ENCODE data around the gene ASB11. TPM values are rescaled to one million over a fixed set of nuclear protein-coding genes. Genes with fewer than 3 reads are reported as not detected.

ASB11 gene
- total RNA-seq, 4 donors from 2014 or later = not detected

DNA sequence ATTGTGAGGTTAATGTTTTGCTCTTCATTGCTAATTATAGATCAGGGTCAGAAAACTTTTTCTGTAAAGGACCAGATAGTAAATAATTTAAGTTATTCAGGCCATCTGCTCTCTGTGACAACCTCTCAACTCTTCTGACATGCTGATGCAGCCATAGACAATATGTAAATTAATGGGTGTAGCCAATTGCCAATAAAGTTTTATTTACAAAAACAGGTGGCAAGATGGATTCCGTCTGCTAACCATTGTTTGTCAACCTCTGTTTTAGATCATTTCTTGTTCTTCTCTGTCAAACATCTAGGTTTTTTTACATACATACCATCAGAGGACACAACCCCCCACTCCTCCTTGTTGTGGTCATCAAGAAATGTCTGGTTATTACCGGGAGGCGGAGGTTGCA lies 79.3 kb downstream of the ASB11 start:
- no peak for ATAC-seq (ENCODE audit: low FRiP score)
- TF ChIP-seq, protein P1, sequence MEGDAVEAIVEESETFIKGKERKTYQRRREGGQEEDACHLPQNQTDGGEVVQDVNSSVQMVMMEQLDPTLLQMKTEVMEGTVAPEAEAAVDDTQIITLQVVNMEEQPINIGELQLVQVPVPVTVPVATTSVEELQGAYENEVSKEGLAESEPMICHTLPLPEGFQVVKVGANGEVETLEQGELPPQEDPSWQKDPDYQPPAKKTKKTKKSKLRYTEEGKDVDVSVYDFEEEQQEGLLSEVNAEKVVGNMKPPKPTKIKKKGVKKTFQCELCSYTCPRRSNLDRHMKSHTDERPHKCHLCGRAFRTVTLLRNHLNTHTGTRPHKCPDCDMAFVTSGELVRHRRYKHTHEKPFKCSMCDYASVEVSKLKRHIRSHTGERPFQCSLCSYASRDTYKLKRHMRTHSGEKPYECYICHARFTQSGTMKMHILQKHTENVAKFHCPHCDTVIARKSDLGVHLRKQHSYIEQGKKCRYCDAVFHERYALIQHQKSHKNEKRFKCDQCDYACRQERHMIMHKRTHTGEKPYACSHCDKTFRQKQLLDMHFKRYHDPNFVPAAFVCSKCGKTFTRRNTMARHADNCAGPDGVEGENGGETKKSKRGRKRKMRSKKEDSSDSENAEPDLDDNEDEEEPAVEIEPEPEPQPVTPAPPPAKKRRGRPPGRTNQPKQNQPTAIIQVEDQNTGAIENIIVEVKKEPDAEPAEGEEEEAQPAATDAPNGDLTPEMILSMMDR (IDR thresholded peaks at IDR 0.05) = no peak
- DNase-seq (ENCODE audit: low spot score) = no peak

DNA sequence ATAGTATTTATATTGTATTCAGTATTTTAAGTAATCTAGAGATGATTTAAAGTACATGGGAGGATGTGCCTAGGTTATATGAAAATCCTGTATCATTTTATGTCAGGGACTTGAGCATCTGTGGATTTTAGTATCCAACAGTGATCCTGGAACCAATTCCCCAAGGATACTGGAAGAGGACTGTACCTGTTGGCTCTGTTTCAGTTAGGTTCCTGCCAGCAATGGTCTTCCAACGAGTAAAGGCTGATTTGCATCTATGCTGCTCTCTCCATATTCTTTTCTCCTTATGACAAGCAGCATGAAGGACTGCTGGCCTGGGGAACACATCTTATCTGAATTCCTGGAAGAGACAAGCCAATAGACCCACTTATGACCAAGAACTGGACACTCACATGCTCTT lies 80.4 kb downstream of the ASB11 start:
- TF ChIP-seq, protein P1 (IDR thresholded peaks at IDR 0.05) = no peak

DNA sequence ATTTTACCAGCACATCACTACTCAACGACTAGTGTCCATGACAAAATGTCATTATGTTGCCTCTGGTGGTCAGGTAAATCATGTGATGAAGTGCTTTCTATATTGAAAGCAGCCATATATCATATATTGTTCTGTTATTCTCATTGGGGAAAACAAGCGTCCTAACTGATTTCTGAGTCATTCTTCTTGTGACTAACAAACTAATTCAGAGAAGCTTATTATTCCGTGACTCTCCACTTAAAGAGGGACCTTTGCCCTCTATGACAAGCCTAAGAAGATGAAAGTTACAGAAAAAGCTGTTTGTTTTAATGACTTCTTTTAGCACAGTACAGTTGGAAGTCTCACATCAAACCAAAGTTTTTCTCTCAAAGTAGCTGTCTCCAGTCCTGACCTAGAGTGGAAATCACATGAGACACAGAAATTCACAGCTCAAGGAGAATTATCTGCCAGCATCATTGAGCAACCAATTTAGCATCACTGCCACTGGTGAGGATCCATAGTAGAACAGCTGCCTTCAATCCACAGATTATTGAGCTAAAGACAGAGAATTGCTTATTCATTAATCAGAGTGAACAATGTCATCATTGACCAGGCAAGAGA lies 81.9 kb downstream of the ASB11 start:
- TF ChIP-seq, protein P1 (IDR thresholded peaks at IDR 0.05) = no peak
- DNase-seq (ENCODE audit: low spot score) (no peak), ATAC-seq (ENCODE audit: low FRiP score) (no peak)

More for the DNA sequence above, 80.4 kb downstream of the ASB11 start:
- DNase-seq (ENCODE audit: low spot score) (no peak), ATAC-seq (ENCODE audit: low FRiP score) (no peak)

Other genes starting within 250 kb of the ASB11 start
- 1 to 10 TPM; 1.9 to 4.0 (median 2.7) TPM for gene ASB9, start 45.6 kb downstream of the ASB11 start, total RNA-seq
- 10 to 100 TPM; 11.8 to 30.7 (median 15.7) TPM for gene PIGA, start 19.9 kb upstream of the ASB11 start, total RNA-seq
- gene VEGFD, start 68.8 kb upstream of the ASB11 start, total RNA-seq = 10 to 100 TPM in 1 of 4 donors, 1 to 10 TPM in 3; 1.1 to 28.8 (median 6.3) TPM
- gene PIR, start 177.7 kb upstream of the ASB11 start, total RNA-seq = 10 to 100 TPM in 3 of 4 donors, 1 to 10 TPM in 1; 9.8 to 54.7 (median 25.0) TPM
- 10 to 100 TPM in 1 of 4 donors, 1 to 10 TPM in 3; 1.7 to 12.9 (median 2.8) TPM for gene BMX, start 185.2 kb upstream of the ASB11 start, total RNA-seq